Stimulated activated CD8-positive, alpha-beta memory T cell treated with anti-CD3 and anti-CD28 coated beads, Interleukin-12 subunit alpha, Interleukin-12 subunit beta, amount 100 ng/mL, for 24 hours (primary cell): ENCODE data around the gene OCA2.
"Not testable (repeated sequence)": the region's sequence is repeated elsewhere in the genome, so short reads cannot be mapped to it uniquely, and the experiment has no call there.

Experiments used
- DNase-seq: peaks from one replicate; pipeline ENCODE4 v3.0.0-alpha.2; 2020; ENCODE audit errors: extremely low read depth

OCA2 gene

DNA sequence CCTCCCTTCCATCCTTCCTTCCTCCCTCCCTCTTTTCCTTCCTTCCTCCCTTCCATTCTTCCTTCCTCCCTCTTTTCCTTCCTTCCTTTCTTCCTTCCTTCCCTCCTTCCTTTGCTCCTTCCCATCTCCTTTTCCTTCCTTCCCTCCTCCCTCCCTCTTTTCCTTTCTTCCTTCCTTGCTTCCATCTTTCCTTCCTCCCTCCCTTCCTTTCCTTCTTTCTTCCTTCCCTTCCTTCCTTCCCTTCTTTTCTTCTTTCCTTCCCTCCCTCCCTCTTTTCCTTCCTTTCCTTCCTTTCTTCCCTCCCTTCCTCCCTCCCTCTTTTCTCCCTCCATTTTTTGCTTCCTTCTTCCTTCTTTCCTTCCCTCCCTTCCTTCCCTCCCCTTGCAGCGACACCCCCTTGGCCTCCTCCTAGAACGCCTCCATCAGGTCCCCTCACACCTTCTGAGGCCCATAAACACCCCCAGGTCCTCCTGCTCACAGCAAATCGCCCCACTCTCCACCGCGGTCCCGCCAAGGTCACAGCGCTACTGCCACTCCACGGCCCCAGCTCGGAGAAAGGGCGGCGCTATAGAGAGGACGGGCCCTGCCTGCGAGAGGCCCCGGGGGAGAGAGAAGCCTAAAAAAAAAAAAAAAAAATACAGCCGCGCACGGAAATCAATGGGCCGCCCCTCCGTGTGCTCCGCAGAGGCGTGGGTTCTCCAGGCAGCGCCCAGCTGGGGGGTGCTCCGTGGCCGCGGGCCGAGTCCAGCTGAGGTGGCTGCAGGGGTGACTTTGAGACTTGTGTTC lies 328.2 kb downstream of the OCA2 start:
- no peak for DNase-seq

DNA sequence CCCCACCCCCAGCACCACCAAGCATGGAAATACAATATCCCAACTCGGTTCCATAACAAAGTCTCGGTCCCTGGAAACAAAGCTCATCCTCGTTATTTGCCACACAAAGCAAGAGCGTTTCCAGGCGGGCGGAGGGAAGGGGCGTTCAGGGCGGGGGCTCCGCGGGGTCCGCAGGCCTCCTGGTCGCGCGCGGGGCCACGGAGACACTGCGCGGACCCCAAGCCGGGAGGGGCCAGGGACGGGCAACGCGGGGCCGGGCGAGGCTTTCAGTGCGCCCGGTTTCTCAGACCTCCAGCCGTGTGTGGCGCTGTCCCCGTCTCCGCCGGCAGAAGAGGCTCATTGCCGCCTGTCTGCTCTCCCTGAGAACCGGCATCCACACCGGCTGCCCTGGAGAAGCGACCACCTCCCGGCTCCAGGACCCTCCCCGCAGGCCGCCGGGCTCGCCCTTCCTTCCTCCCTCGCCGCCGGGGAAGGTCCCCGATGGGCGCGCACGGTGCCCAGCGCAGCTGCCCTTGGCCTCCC lies 329.0 kb downstream of the OCA2 start:
- DNase-seq, result no peak

DNA sequence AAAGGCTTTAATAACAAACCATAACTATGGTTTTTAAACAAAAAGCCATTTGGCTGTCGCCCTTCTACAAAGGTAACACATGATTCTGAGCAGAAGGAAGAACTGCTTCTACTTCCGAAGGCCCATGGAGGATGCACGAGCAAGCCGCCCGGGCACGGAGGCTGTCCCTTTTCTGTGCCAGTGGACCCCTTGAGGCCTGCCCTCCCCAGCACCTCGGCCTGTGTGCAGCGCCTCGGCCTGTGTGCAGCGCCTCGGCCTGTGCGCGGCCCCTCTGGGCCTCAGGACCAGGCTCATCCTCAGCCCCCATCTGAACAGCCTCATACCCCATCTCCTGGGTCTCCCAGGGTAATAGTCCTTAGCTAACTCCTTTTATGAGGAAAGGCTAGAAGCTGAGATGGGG lies 329.5 kb downstream of the OCA2 start:
- DNase-seq, result no peak

DNA sequence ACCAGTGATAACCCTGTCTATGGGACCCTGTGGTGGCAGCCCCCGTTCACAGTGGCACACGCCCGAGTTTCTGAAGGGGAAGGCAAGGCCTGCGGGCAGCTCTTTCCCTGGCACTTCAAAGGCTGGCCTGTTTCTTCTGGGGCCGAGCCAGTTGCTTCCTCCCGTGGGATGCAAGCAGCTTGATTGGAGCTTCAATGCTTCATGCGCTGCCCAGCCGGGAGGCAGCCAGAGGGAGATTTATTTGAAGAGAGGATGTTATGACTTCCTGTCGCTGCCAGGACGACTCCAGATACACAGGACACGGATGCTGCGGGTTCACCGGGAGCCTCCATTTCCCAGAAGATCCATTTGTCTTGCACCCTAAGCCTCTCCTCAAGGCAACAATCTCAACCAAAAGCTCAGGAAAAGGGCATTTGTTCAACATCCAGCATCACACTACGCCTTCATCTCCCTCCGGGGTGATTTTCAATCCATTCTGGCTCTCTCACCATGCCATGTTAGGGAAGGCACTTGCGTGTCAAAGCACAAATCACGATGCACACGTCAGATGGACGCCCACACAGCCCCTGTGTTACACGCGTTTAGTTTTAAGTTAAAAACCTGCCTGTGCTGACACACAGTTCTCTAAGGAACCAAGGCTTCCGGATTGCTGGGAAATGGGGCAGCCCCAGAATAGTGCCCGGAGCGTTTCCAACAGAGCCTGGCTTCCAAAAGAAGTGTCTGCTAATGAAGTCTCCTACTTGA lies 330.2 kb downstream of the OCA2 start:
- DNase-seq, result no peak

DNA sequence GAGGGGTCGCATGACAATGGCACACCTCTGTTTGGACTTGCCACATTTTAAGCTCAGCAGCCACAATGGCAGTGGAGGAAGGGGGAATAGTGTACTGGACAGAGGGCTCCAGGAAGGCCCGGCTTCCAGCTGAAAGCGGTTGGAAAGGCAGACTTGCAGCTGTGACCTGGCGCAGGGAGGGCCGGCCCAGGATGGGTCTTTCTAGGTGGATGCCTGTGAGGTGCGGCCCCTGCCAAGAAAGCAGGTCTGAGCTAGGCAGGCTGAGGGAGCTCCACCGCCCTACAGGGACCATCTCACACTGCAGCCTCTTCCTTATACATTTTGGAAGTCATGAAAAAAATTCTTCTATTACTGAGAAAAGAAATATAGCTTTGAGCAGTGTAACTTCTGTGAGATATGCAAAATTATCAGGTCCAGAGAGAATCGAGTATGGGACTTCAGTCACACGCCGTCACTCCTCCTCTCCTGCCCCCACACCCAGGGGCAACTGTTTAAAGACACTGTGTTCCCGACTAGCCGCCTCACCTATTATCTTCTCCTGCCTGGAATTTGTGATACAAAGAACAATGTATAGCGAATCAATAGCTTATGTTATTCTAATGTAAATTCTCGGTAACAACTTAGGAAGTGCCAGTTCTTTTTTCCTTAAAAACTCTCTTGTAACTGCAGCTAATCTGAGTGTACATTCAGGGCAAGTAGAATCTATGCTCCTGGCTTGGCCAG lies 331.0 kb downstream of the OCA2 start:
- DNase-seq, result no peak

GRCh38 chr15:27767430-27767829 lies 331.7 kb downstream of the OCA2 start:
- DNase-seq, result not testable (repeated sequence)

- no peak for DNase-seq
These were observed 334.8 kb downstream of the OCA2 start for GRCh38 chr15:27764339-27764738.

DNA sequence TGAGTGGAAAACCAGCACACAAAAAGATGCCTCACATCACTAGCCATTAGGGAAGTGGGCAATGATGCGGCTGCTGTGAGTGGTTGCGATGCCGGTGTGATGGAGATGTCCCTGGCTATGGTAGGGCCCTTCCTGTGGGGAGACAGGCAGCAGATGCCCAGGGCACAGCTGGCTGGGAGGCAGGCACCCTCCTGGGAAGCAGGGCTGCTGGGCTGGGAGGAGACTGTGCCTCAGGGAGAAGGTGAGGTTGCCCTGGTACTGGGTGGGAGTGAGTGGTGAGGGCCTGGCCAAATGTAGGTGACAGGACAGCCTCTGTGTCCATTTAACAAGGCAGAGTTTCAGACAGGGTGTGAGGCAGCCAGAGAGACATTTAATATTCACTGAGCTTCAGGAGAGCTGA lies 335.6 kb downstream of the OCA2 start:
- no peak for DNase-seq

DNA sequence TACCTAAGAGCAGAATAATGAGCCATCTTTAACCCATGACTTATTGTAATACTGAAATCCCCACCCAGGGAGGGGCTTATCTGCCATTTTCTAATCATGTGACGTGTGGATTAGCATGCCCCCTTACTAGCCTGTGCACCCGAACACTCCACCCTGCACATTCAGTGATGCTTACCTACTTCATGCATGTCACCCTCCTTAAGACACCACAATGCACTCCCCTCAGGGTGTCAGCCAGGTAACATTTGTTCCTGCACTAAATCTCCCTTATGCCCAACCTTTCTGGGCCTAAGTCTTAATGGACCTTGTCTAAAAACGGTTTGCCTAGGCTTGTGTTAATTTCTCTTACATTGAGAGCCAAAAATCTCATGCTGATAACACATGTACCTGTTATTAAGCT lies 336.6 kb downstream of the OCA2 start:
- DNase-seq, result no peak

GRCh38 chr15:27757052-27757451 lies 342.1 kb downstream of the OCA2 start:
- DNase-seq, result no peak

- DNase-seq, result no peak
These were observed 346.4 kb downstream of the OCA2 start for GRCh38 chr15:27752691-27753090.

DNA sequence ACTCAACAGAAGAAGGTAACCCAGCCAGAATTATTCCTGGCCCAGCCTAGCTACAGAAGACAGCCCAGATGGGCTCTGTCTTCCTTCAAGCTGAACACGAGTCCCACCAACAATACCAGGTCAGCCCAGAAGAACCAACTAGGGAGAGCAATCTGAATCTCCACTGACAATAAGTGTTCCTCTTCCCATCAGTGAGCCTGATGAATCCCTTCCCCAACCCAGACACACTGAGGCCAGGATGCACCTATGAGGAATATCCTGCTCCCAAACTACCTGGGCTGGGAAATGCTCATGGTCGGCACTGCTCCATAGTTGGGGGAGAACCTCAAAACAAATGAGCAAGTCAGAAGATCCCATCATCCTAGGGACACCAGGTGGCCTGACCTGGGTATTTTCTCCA lies 351.1 kb downstream of the OCA2 start:
- DNase-seq, result no peak

DNA sequence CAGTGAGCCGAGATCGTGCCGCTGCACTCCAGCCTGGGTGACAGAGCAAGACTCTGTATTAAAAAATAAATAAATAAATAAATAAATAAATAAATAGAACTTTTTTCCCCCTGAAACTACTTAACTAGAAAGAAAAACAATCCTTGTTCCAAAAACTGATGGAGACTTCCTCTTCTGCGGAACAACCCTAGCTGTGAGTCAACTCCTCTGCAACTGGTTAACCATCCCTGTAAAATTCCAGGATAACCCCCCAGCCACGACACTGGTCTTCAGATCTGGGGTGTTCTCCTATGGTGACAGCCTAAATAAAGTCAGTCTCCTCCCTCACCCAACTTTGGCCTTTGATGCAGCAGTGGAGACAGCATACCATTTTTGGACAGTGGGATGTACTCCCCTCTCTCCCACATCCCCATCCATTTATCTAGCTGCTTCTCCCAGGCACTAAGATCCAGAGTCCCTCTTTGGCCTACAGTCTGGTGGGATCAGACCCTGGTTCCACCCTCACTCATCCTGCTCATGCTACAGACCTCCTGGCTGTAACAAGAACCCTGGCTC lies 352.6 kb downstream of the OCA2 start:
- no peak for DNase-seq

DNA sequence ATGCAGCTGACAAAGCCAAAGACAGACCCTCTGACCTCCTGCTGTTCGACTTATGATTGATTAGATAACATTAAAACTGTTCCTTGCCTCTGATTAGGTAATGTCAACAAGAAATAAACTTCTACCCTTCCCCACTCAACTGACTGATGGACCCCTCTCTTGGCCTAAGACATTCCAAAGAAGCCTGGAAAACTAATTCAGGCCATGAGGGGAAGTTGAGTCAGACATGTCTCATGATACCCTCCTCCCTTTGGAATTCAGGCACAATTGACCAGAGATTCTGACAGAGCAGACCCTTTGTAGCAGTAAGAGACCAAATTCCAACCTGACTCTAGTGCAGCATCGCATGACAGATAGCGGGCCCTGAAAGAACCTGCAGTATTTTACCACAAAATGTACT lies 354.5 kb downstream of the OCA2 start:
- no peak for DNase-seq

DNA sequence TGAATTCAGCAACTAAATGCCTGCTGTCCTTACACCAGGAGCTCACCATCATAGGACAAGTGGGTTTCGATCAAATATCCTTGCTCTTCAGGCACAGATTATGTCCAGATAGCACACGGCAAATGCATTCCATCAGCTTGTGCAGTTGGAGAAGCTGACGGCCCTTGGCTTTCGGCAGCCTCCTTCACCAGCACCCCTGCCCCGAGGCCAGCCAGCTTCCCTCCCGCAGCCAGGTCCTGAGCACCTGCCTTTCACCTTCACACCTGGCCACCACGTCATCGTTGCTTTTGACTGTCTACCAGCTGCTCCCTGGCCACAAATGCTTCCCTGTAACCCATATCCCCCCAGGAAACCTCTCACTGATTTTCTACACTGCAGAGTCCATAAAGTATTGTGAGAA lies 355.5 kb downstream of the OCA2 start:
- no peak for DNase-seq

- DNase-seq, result no peak
These were observed 356.2 kb downstream of the OCA2 start for GRCh38 chr15:27742751-27743477.

- DNase-seq, result no peak
These were observed 357.8 kb downstream of the OCA2 start for GRCh38 chr15:27741226-27741860.

GRCh38 chr15:27734785-27735495 lies 364.2 kb downstream of the OCA2 start:
- no peak for DNase-seq

GRCh38 chr15:27731776-27732175 lies 367.3 kb downstream of the OCA2 start:
- DNase-seq, result no peak

DNA sequence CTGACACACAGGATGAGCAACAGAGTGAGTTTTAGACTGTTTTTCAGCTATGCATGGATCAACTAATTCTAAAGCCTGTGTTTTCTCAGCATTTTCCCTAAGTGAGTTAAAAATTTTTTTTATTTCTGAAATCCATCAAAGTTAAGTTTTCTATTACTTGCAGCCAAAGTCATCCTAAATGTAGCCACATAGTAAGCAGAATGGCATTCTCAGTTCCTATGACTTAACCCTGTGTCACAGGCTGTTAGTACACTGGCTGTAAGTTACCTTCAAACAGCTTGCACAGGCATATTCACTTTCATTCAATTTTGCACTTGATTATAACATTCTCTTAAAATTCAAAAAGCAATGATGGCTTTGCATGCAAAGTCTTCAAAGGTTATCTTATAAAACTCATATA lies 368.2 kb downstream of the OCA2 start:
- DNase-seq, result no peak
